ENCODE data around the gene DMD. TPM values are rescaled to one million over a fixed set of nuclear protein-coding genes. Genes with fewer than 3 reads are reported as not detected.

The DMD gene
- total and polyA plus RNA-seq, 2 of the 13 experiments (the other 11 are each of a cell fraction or from before 2014, with no cell fraction given): 17.6 to 25.9 TPM

- TF ChIP-seq, protein P1, sequence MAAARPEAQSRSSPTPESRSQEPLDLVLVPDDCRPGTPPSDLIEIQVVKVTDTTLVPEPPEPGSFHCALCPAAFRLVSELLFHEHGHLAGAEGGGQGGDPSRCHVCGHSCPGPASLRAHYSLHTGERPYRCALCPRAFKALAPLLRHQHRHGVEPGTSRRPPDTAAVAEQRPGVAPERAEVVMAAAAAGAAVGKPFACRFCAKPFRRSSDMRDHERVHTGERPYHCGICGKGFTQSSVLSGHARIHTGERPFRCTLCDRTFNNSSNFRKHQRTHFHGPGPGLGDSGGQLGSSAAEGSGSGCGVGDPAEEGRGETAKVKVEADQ (CRISPR knock-in tag; IDR thresholded peaks at IDR 0.05; ENCODE audit: borderline replicate concordance): no peak
- TF ChIP-seq MEF2D (CRISPR knock-in tag; IDR thresholded peaks at IDR 0.05) (no peak), MYPOP (CRISPR knock-in tag; IDR thresholded peaks at IDR 0.05) (no peak), HNRNPLL (IDR thresholded peaks at IDR 0.05; ENCODE audit: low read depth, low read length, poor library complexity, severe bottlenecking) (no peak), HOXA5 (CRISPR knock-in tag; IDR thresholded peaks at IDR 0.05) (no peak)
- TF ChIP-seq, protein P2, sequence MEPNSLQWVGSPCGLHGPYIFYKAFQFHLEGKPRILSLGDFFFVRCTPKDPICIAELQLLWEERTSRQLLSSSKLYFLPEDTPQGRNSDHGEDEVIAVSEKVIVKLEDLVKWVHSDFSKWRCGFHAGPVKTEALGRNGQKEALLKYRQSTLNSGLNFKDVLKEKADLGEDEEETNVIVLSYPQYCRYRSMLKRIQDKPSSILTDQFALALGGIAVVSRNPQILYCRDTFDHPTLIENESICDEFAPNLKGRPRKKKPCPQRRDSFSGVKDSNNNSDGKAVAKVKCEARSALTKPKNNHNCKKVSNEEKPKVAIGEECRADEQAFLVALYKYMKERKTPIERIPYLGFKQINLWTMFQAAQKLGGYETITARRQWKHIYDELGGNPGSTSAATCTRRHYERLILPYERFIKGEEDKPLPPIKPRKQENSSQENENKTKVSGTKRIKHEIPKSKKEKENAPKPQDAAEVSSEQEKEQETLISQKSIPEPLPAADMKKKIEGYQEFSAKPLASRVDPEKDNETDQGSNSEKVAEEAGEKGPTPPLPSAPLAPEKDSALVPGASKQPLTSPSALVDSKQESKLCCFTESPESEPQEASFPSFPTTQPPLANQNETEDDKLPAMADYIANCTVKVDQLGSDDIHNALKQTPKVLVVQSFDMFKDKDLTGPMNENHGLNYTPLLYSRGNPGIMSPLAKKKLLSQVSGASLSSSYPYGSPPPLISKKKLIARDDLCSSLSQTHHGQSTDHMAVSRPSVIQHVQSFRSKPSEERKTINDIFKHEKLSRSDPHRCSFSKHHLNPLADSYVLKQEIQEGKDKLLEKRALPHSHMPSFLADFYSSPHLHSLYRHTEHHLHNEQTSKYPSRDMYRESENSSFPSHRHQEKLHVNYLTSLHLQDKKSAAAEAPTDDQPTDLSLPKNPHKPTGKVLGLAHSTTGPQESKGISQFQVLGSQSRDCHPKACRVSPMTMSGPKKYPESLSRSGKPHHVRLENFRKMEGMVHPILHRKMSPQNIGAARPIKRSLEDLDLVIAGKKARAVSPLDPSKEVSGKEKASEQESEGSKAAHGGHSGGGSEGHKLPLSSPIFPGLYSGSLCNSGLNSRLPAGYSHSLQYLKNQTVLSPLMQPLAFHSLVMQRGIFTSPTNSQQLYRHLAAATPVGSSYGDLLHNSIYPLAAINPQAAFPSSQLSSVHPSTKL (CRISPR knock-in tag; IDR thresholded peaks at IDR 0.05): no peak
Measured at GRCh38 chrX:33205321-33205720, 6.0 kb downstream of the DMD start (continued).

GRCh38 chrX:33204889-33205288 lies 6.5 kb downstream of the DMD start:
- WGBS (ENCODE audit: low lambda C conversion rate): 49% methylated on average over 4 of the region's 5 CpGs
- POLR2A ChIA-PET: no interaction called here
- no peak for FAIRE-seq
- Histone ChIP-seq H3K9ac (ENCODE audit: insufficient read depth, low read depth, low read length) (no peak overlapping the region), H3K4me3 (replicated peaks in 1 of 3; ENCODE audit: insufficient read depth in 1 of 3, low read depth in 2 of 3, low read length in 3 of 3) (no peak overlapping the region), H3K27ac (ENCODE audit: extremely low read length, insufficient read depth, low read length) (no peak overlapping the region), H3K4me1 (ENCODE audit: insufficient read depth, low read length) (no peaks in the 10 kb centered on the region), H2AFZ (ENCODE audit: low read length) (no peak overlapping the region), H3K27me3 (ENCODE audit: control insufficient read depth in 1 of 2, insufficient read depth in 2 of 2, low read length in 2 of 2) (no peaks in the 10 kb centered on the region), H4K20me1 (ENCODE audit: insufficient read depth, low read length) (no peaks in the 10 kb centered on the region), H3K9me3 (ENCODE audit: low read length) (no peaks in the 10 kb centered on the region), H3K4me2 (ENCODE audit: low read depth, low read length) (no peak overlapping the region), H3K36me3 (replicated peaks in 1 of 2; ENCODE audit: control insufficient read depth in 1 of 2, insufficient read depth in 2 of 2, low read length in 2 of 2) (no peaks in the 10 kb centered on the region), H3K79me2 (ENCODE audit: insufficient read depth, low read length) (no peaks in the 10 kb centered on the region)
- no TSS peak for BruUV-seq (replicated peaks)
- CTCF ChIA-PET (ENCODE audit: low intra/inter-chr PET ratio, low total read pairs): no interaction called here
- no peak for ATAC-seq
- no peak for DNase-seq (ENCODE audit: low spot score)
- intact Hi-C loops (cut with micrococcal nuclease; ENCODE audit: unreplicated experiment): no loop called here
- in situ Hi-C loops (cut with HindIII; ENCODE audit: extremely low pct_ligation_motif_present, low pct_unique_long_range_greater_than_20kb): no loop called here
- TF ChIP-seq FOXA3 (CRISPR knock-in tag; IDR thresholded peaks at IDR 0.05) (no peak), MIER3 (CRISPR knock-in tag; IDR thresholded peaks at IDR 0.05; ENCODE audit: borderline replicate concordance) (no peak), ZNF251 (CRISPR knock-in tag; IDR thresholded peaks at IDR 0.05) (no peak), AKAP8 (CRISPR knock-in tag; IDR thresholded peaks at IDR 0.05) (no peak), ZNF512 (CRISPR knock-in tag; IDR thresholded peaks at IDR 0.05) (no peak), FOXC1 (CRISPR knock-in tag; IDR thresholded peaks at IDR 0.05; ENCODE audit: borderline replicate concordance) (no peak), ZBTB42 (CRISPR knock-in tag; IDR thresholded peaks at IDR 0.05) (no peak)
- TF ChIP-seq, protein P3, sequence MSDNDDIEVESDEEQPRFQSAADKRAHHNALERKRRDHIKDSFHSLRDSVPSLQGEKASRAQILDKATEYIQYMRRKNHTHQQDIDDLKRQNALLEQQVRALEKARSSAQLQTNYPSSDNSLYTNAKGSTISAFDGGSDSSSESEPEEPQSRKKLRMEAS (IDR thresholded peaks at IDR 0.05): no peak
- TF ChIP-seq, protein P4, sequence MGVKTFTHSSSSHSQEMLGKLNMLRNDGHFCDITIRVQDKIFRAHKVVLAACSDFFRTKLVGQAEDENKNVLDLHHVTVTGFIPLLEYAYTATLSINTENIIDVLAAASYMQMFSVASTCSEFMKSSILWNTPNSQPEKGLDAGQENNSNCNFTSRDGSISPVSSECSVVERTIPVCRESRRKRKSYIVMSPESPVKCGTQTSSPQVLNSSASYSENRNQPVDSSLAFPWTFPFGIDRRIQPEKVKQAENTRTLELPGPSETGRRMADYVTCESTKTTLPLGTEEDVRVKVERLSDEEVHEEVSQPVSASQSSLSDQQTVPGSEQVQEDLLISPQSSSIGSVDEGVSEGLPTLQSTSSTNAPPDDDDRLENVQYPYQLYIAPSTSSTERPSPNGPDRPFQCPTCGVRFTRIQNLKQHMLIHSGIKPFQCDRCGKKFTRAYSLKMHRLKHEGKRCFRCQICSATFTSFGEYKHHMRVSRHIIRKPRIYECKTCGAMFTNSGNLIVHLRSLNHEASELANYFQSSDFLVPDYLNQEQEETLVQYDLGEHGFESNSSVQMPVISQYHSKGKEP (CRISPR knock-in tag; IDR thresholded peaks at IDR 0.05): no peak

Measured in HepG2 (cell line).